IMR-90 (cell line): Measurements from ENCODE around the gene BACH1.

ENCODE experiments used
- CEBPB ChIP-seq: IDR thresholded peaks from 2 replicates; pipeline ENCODE4 v1.6.1; 2012; ENCODE audit warnings: low read depth, low read length, improper control_type of control experiment
- CTCF ChIP-seq: conservative IDR thresholded peaks from 2 replicates; pipeline ENCODE4 v1.5.1; 2012; ENCODE audit warnings: mild to moderate bottlenecking, low read depth, low read length, improper control_type of control experiment
- MAFK ChIP-seq: IDR thresholded peaks from 2 replicates; pipeline ENCODE4 v1.6.1; 2012; ENCODE audit warnings: low read depth, low read length, improper control_type of control experiment
- POLR2A ChIP-seq: IDR thresholded peaks from 2 replicates; pipeline ENCODE4 v1.6.1; 2012; ENCODE audit warnings: mild to moderate bottlenecking, low read depth, low read length
- RAD21 ChIP-seq: IDR thresholded peaks from 2 replicates; pipeline ENCODE4 v1.6.1; 2012; ENCODE audit warnings: low read length, improper control_type of control experiment
- RCOR1 ChIP-seq: IDR thresholded peaks from 2 replicates; pipeline ENCODE4 v1.6.1; 2012; ENCODE audit warnings: mild to moderate bottlenecking, low read length, improper control_type of control experiment; ENCODE audit not compliant: insufficient replicate concordance

GRCh38 chr21:29321217-29321616, 22.5 kb downstream of the BACH1 start:
- TF ChIP-seq RAD21, result no peak
- no peak for TF ChIP-seq CTCF
- no peak for TF ChIP-seq RCOR1
- no peak for TF ChIP-seq MAFK
- TF ChIP-seq CEBPB, result no peak
- TF ChIP-seq POLR2A, result no peak
